Hematopoietic multipotent progenitor cell (in vitro differentiated cells): ENCODE data around the gene RIPK3. TPM values are rescaled to one million over a fixed set of nuclear protein-coding genes. Genes with fewer than 3 reads are reported as not detected.

Source experiments
- DNase-seq, 3 donors: peaks; one replicate each; pipeline ENCODE4 v3.0.0-alpha.2; 2011 to 2015; ENCODE audit warnings: low read depth in 2 of 3, low spot score in 2 of 3
- total RNA-seq: library from RNA; depleted of rRNA; stranded (reverse); fragments of >200 nt; gene quantifications from one replicate; pipeline ENCODE4 v1.2.3, GENCODE V29; 2012

The RIPK3 gene
- total RNA-seq, 1 donor = 20.2 TPM

GRCh38 chr14:24325041-24325530 lies 14.7 kb downstream of the RIPK3 start:
- peak in 1 of 3 donors; percentile 53 for DNase-seq

DNA sequence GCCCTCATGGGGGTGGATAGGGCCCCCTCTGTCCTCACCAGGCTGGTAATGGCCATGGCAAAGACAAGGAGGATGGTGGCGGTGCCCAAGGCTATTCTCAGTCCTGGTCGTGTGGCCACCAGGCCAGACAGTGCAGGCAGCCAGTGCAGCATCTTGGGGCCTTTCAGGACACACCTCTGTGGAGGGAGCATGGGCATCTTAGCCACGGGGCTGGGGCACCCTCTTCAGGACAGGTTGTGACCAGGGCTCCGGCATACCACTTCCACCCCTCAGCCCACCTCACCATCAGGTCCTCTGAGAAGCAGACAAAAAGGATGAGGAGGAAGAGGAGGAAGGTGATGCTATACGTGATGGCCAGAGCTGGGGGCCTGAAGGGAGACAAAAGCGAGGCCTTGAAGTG lies 15.8 kb downstream of the RIPK3 start:
- DNase-seq = no peak

- DNase-seq = no peak
Observed at GRCh38 chr14:24323341-24323740, 16.4 kb downstream of the RIPK3 start.

DNA sequence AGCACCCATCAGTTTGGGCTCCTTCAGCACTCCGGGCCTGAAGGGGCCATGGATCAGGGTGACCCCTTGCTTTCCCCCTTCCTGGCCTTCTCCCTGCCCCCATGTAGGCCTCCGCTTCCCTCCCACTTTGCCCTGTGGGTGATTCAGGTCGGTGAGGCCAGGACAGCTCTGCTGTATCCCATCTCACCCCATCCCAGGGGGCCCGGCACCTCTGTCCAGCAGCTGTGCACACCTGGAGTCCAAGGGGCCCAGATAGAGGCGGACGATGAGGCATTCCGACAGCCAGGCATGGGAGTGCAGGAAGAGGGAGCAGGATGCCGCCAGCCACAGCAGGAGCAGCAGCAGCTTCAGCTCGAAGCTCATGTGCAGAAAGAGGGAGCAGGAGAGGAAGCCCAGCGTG lies 17.1 kb downstream of the RIPK3 start:
- DNase-seq = no peak

GRCh38 chr14:24321212-24321975 lies 18.4 kb downstream of the RIPK3 start:
- DNase-seq = no peak

GRCh38 chr14:24317141-24317928 lies 22.5 kb downstream of the RIPK3 start:
- peak in 1 of 3 donors; percentile 41 for DNase-seq

DNA sequence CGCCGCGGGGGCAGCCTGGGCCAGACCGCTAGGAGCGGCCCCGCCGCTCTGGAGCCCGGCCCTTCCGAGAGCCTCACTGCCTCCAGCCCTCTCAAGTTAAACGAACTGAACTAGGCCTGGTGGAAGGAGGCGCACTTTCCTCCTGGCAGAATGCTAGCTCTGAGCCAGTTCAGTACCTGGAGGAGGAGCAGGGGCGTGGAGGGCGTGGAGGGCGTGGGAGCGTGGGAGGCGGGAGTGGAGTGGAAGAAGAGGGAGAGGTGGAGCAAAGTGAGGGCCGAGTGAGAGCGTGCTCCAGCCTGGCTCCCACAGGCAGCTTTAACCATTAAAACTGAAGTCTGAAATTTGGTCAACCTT lies 23.2 kb downstream of the RIPK3 start:
- DNase-seq = no peak

GRCh38 chr14:24315807-24316596 lies 23.8 kb downstream of the RIPK3 start:
- no peak for DNase-seq

DNA sequence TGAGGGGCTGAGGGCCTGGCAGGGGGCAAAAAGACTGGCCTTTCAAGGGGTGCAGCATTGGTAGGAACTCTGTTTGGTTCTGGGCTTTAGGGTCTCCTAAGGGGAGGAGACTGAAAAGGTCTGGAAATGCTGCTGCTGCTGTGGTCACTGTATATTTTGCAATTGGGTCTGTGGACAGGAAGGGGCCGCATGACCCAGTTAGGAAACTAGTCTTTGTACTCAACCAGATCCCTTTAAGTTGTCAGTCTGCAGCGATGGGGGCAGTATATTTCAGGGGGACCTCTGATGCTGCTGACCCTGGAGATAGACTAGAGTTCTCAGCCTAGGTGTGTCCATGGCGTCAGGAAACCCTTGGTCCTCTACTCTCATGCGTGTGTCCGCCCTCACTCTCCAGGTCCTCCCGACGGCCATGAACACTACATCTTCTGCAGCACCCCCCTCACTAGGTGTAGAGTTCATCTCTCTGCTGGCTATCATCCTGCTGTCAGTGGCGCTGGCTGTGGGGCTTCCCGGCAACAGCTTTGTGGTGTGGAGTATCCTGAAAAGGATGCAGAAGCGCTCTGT lies 24.5 kb downstream of the RIPK3 start:
- no peak for DNase-seq

DNA sequence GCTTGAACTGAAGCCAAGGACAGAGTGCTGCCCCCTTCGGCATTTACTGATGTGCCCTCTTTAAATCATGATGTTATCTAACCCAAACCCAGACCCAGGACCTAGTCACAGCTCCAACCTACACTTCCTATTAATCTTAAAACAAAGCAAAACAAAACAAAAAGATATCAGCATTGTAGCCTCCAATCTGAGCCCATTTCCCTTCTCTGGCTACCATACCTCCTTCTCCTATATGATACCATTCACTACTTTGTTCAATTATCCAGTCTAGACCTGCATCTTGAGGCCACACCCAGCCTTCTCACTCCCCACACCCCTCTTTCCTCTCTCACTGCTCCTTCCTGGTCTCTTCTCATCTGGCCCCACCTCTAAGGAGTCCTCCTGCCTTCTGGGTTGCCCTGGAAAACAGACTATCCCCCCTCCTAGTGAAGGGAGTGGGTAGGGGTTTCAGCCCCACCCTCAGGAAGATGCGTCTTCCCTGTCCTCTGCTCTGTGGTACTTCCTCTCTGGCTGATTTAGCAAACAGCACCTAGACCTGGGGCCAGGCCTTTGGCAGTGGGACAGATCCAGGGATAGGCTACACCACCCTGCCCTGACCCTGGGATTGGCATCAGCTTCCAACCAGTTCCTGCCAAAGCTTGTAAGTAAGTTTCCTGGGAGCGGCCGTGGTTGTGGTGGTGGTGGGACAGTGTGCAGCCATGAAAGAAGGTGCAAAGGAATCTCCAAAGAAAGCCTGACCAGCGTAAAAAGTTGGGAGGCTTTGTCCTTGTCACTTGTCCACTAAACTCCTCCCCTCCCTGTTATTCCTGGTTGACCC lies 25.2 kb downstream of the RIPK3 start:
- DNase-seq = no peak

GRCh38 chr14:24313913-24314312 lies 25.9 kb downstream of the RIPK3 start:
- DNase-seq = peak in 2 of 3 donors; percentile 64 to 88

DNA sequence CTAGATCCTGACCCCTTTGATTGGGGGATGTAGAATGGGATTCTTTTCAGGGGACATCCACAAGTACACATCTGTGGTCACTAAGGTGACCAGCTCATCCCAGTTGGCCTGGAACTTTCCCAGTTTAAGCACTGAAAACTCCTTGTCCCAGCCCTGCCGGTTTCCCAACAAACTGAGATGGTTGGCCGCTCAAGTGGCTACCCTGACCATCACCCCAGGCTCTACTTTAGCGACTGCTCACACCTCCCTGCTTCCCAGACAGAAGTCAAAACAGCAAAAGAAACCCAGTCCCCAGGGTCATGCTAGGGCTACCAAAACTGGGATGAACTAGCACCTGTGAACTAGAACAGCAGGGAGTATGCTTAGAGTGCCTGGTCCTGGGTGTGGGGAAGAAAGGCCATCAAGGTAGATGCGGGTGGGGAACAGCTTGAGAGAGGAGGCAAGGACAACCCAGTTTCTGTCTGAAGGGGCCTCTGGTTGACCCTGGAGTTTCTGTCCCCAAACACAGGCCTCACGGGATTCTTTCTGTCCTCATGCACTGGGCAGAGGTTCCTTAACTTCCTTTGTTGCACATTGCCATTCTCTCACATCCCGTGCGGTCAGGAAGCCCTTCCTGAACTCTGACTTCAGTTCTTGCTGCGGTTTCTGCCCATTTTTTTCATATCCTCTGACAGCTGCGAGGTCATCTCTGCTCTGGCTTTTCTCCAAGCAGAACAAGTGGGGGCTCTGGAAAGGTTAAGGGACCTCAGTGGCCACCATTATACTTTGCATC lies 26.9 kb downstream of the RIPK3 start:
- peak in 2 of 3 donors; percentile 76 to 81 for DNase-seq

DNA sequence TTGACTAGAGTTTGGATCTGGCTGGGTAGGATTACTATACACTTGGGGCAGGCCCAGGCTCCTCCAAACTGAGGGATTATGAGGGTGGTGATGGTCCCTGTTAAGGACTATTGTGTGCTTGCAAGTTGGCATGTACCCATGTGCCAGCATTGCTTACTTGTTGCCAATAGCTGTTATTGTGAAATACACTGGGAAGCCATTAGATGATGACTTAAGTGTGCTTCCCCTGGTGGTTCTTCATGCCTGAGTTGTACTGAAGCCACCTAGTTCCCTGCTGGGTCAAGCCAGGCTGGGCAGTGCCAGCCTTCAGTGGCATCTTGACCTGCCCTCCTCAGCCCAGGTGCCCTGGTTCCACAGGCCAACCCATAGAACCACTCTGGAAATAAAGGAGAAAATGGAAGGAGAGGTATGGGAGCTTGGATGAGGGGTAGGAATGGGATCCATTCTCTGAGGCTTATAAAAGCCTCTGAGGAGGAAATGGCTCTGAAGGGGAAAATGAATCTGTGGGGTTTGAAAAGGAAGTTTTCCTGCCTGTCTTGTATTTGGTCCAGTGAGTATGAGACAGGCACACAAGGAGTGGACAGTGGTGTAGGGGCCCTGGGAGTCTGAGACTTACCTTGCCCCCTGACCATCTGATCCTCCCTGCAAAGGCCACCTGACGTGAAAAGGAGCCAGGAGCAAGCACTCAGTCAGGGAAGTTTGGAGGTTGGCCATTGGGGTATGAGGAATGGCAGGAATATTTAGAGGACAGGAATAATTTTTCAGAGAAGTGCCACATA lies 27.8 kb downstream of the RIPK3 start:
- DNase-seq = peak in 1 of 3 donors; percentile 28

GRCh38 chr14:24310646-24311604 lies 28.9 kb downstream of the RIPK3 start, which contains the start of gene LTB4R:
Gene LTB4R, plus strand, starts transcription at chr14:24311502. Its CDS starts 4,150 bp downstream, at chr14:24315652.
- peak; percentile 64 to 84 (median 82) for DNase-seq

DNA sequence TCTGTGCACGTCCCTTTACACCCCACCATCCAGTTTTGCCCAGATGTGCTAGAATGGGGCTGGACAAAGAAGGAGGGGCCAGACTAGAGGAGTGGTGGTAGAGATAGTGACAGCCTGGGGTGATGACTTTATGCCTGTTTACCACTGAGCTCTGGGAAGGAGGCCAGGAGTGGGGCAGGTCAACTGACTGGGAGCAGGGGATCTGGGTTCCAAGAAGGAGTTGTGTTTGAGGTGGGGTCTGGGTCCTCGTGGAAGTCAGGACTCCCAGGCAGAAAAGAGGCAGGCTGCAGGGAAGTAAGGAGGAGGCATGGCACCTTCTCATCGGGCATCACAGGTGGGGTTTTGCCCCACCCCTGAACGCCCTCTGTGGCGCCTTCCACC lies 29.5 kb downstream of the RIPK3 start:
- no peak for DNase-seq

DNA sequence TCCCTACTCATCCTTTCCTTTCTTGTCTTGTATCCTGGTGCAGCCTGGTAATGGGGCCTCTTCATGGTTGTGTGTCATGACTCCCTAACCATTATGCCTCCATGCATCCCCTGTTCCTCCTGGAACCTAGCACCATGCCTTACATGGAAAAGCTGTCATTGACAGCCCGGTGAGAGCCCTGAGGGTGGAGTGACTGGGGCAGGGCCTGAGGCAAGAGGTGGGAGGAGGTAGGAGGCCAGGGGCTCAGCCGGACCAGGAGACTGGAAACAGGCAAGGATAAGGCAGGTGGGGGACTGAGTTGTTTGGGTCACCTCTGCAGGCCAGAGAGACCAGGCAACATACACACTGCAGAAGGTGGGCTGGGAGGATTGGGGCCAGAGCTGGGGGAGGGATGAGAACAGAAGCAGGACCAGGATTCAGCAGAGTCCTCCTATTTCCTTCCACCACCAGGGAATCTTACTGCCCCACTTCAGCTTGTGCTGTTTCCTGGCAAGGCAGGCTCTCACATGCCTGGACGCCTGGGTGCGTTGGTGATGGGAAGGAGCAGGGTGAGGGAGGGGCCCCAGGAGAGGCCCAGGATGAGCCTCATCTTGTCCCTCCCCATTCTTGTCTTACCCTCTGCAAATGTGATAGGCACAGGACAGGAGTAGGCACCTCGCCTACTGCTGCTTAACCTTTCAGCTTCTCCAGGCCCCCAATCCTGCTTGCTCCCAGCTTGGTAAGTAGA lies 30.1 kb downstream of the RIPK3 start, which contains the start of gene LTB4R2:
TSS of gene LTB4R2 (plus strand) at position 603 of the 727 bp plus-strand sequence. CDS start 525 bp downstream, outside the sequence.
- DNase-seq = no peak
